SU-DHL-6 (cell line): ENCODE results near the gene PRDM16.

Experiments
- H2AFZ ChIP-seq: fragments of 200-600 bp; sonication (generic); 2 replicates; pipeline ENCODE4 v1.6.1; 2014; ENCODE audit warnings: low read depth, mild to moderate bottlenecking, moderate library complexity, mixed read lengths, antibody characterized with exemption, low read length; ENCODE audit not compliant: severe bottlenecking
- H3F3A ChIP-seq: fragments of 200-600 bp; shearing (Covaris generic); 2 replicates; pipeline ENCODE4 v1.6.0; 2016; ENCODE audit warnings: antibody characterized with exemption, mild to moderate bottlenecking; ENCODE audit not compliant: insufficient read depth
- H3K27ac ChIP-seq: fragments of 200-600 bp; sonication (generic); 2 replicates; pipeline ENCODE4 v1.5.1; 2016; ENCODE audit warnings: low read depth, mild to moderate bottlenecking, low read length, moderate library complexity, mixed read lengths
- H3K27me3 ChIP-seq: fragments of 200-600 bp; sonication (generic), shearing (Covaris generic); 2 replicates; pipeline ENCODE4 v1.6.0; 2014; ENCODE audit warnings: mild to moderate bottlenecking, low read length
- H3K36me3 ChIP-seq: fragments of 200-600 bp; sonication (generic); 2 replicates; pipeline ENCODE4 v1.6.1; 2014; ENCODE audit warnings: mild to moderate bottlenecking, low read length, mixed read lengths
- H3K4me2 ChIP-seq: fragments of 300-600, 200-600 bp; shearing (Covaris generic), sonication (generic); 2 replicates; pipeline ENCODE4 v1.6.0; 2014; ENCODE audit warnings: low read length, low read depth, mild to moderate bottlenecking; ENCODE audit not compliant: poor library complexity, severe bottlenecking
- H3K4me3 ChIP-seq: fragments of 200-600 bp; sonication (generic); 2 replicates; pipeline ENCODE4 v1.5.1; 2014; ENCODE audit warnings: antibody characterized with exemption, low read length, mild to moderate bottlenecking, mixed read lengths; ENCODE audit not compliant: insufficient read depth, poor library complexity, severe bottlenecking
- H3K79me2 ChIP-seq: fragments of 200-600 bp; sonication (generic); 2 replicates; pipeline ENCODE4 v1.6.1; 2014; ENCODE audit warnings: mild to moderate bottlenecking, low read length, moderate library complexity; ENCODE audit not compliant: insufficient read depth
- H3K9ac ChIP-seq: fragments of 200-600 bp; sonication (generic); 2 replicates; pipeline ENCODE4 v1.7.0; 2014; ENCODE audit warnings: mild to moderate bottlenecking, low read length
- H3K9me2 ChIP-seq: fragments of 200-600 bp; sonication (generic); replicated peaks from 2 replicates; pipeline ENCODE4 v1.6.1; 2014; ENCODE audit warnings: low read length; ENCODE audit not compliant: insufficient read depth
- H3K9me3 ChIP-seq: fragments of 200-600 bp; sonication (generic); 2 replicates; pipeline ENCODE4 v1.6.1; 2014; ENCODE audit warnings: low read length, mixed read lengths; ENCODE audit not compliant: insufficient read depth
- H4K20me1 ChIP-seq: fragments of 200-600 bp; sonication (generic); 2 replicates; pipeline ENCODE4 v1.6.1; 2014; ENCODE audit warnings: low read depth, mild to moderate bottlenecking, antibody characterized with exemption, low read length, moderate library complexity, mixed read lengths
- CTCF ChIP-seq: fragments of 200-600 bp; sonication (generic); IDR thresholded peaks from one replicate; pipeline ENCODE4 v1.5.1; 2017; ENCODE audit warnings: antibody characterized with exemption, mild to moderate bottlenecking, low read length, moderate library complexity; ENCODE audit not compliant: insufficient read depth, poor library complexity, severe bottlenecking
- EZH2phosphoT487 ChIP-seq: fragments of 200-600 bp; sonication (generic), shearing (Covaris generic); conservative IDR thresholded peaks from 2 replicates; pipeline ENCODE4 v1.6.1; 2018; ENCODE audit warnings: mild to moderate bottlenecking, antibody characterized with exemption, low read length, moderate library complexity, mixed read lengths

Gene PRDM16

GRCh38 chr1:3418600-3418999 is 349.6 kb downstream of the PRDM16 start:
- TF ChIP-seq CTCF (no peak), EZH2phosphoT487 (no peak)
- Histone ChIP-seq H3K9me3 (no peaks in the 10 kb centered on the region), H3K4me3 (no peak overlapping the region), H3K9me2 (no peaks in the 10 kb centered on the region), H3K27ac (no peak overlapping the region), H3K4me2 (no peak overlapping the region), H3K79me2 (no peaks in the 10 kb centered on the region), H3K36me3 (no peaks in the 10 kb centered on the region), H3K27me3 (no peaks in the 10 kb centered on the region), H4K20me1 (no peaks in the 10 kb centered on the region), H3F3A (no peaks in the 10 kb centered on the region), H2AFZ (no peak overlapping the region), H3K9ac (no peak overlapping the region)

DNA sequence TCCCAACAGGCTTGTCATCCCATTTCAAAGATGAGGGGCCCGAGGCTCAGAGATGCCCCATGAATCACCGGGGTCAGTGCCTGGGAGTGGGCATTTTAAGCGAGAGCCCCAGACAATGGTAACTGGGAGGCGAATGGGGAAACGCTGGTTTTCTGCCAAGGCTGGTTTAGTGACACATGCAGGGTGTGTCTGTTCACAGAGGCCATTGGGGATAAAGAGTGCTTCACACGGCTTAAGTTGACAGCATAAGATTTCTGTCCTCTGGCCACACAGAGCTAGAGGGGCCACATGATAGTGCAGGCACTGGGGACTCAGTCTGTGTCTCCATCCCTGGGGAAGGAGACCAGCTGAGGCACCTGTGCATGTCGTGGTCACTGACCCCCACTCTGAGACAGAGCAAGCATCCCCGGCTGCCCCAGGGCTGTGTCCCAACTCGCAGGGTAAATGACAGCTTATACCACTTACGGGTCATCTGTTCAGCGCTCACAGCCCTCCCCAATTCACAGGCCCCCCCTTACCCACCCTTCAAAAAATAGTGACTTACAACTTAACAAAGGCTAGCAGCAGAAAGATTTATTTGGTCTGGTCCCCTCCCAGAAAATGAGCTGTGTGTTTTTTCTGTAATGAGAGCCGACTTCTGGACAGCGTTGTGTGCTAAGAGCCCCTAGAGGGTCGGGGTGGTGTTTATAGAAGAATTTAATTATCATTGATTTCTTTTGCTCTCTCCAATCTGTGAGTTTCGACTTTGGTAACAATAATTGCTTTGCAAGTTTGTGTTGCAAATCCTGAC is 350.6 kb downstream of the PRDM16 start:
- no peaks in the 10 kb centered on the region for H3F3A ChIP-seq
- H3K4me3 ChIP-seq, result no peak overlapping the region
- H3K27ac ChIP-seq, result no peak overlapping the region
- H3K9me2 ChIP-seq, result no peaks in the 10 kb centered on the region
- no peak overlapping the region for H3K4me2 ChIP-seq
- no peaks in the 10 kb centered on the region for H4K20me1 ChIP-seq
- TF ChIP-seq EZH2phosphoT487 (no peak), CTCF (no peak)
- H3K9me3 ChIP-seq, result no peaks in the 10 kb centered on the region
- no peaks in the 10 kb centered on the region for H3K27me3 ChIP-seq
- no peaks in the 10 kb centered on the region for H3K36me3 ChIP-seq
- no peaks in the 10 kb centered on the region for H3K79me2 ChIP-seq
- H2AFZ ChIP-seq, result no peak overlapping the region
- H3K9ac ChIP-seq, result no peak overlapping the region

GRCh38 chr1:3420218-3420951 is 351.4 kb downstream of the PRDM16 start:
- no peaks in the 10 kb centered on the region for H3K79me2 ChIP-seq
- H3K9me2 ChIP-seq, result no peaks in the 10 kb centered on the region
- H3F3A ChIP-seq, result no peaks in the 10 kb centered on the region
- no peak overlapping the region for H3K4me3 ChIP-seq
- no peaks in the 10 kb centered on the region for H3K9me3 ChIP-seq
- no peaks in the 10 kb centered on the region for H3K36me3 ChIP-seq
- H2AFZ ChIP-seq, result no peak overlapping the region
- H3K27me3 ChIP-seq, result no peaks in the 10 kb centered on the region
- H3K4me2 ChIP-seq, result no peak overlapping the region
- no peaks in the 10 kb centered on the region for H4K20me1 ChIP-seq
- H3K9ac ChIP-seq, result no peak overlapping the region
- no peak for TF ChIP-seq CTCF
- TF ChIP-seq EZH2phosphoT487, result no peak
- no peak overlapping the region for H3K27ac ChIP-seq
